ENCODE data around the gene KCNJ4.

Gene KCNJ4

GRCh38 chr22:38451864-38452263, 3.1 kb downstream of the KCNJ4 start:
- H3K4me2 ChIP-seq (ENCODE audit: low read length) = no peak overlapping the region
- no peak overlapping the region for H2AFZ ChIP-seq
- TF ChIP-seq CTCF (IDR thresholded peaks at IDR 0.05) = no peak
- no peak overlapping the region for H3K4me3 ChIP-seq (ENCODE audit: low read depth, low read length)
- no peaks in the 10 kb centered on the region for H3K79me2 ChIP-seq
- H3K4me1 ChIP-seq = no peaks in the 10 kb centered on the region
- no peaks in the 10 kb centered on the region for H3K27me3 ChIP-seq (ENCODE audit: control insufficient read depth, insufficient read depth, low read length)
- H3K27ac ChIP-seq = no peak overlapping the region
- no peaks in the 10 kb centered on the region for H3K9me3 ChIP-seq (ENCODE audit: control insufficient read depth, low read length)
- no peak overlapping the region for H3K9ac ChIP-seq
- no peaks in the 10 kb centered on the region for H3K36me3 ChIP-seq (ENCODE audit: control insufficient read depth, insufficient read depth, low read length)

GRCh38 chr22:38451404-38451803, 3.6 kb downstream of the KCNJ4 start:
- no peak overlapping the region for H3K4me3 ChIP-seq (ENCODE audit: low read depth, low read length)

GRCh38 chr22:38450234-38450797, 4.7 kb downstream of the KCNJ4 start:
- H3K4me1 ChIP-seq = no peaks in the 10 kb centered on the region
- no peaks in the 10 kb centered on the region for H3K27me3 ChIP-seq (ENCODE audit: control insufficient read depth, insufficient read depth, low read length)
- no peak for TF ChIP-seq CTCF (IDR thresholded peaks at IDR 0.05)
- no peaks in the 10 kb centered on the region for H3K36me3 ChIP-seq (ENCODE audit: control insufficient read depth, insufficient read depth, low read length)
- no peak overlapping the region for H3K4me2 ChIP-seq (ENCODE audit: low read length)
- H3K4me3 ChIP-seq (ENCODE audit: low read depth, low read length) = no peak overlapping the region
- no peak overlapping the region for H3K27ac ChIP-seq
- H3K9ac ChIP-seq = no peak overlapping the region
- H2AFZ ChIP-seq = no peak overlapping the region
- no peaks in the 10 kb centered on the region for H3K79me2 ChIP-seq
- no peaks in the 10 kb centered on the region for H3K9me3 ChIP-seq (ENCODE audit: control insufficient read depth, low read length)

More at GRCh38 chr22:38451404-38451803, 3.6 kb downstream of the KCNJ4 start:
- H2AFZ ChIP-seq = no peak overlapping the region
- no peak overlapping the region for H3K9ac ChIP-seq
- no peak for TF ChIP-seq CTCF (IDR thresholded peaks at IDR 0.05)
- H3K4me1 ChIP-seq = no peaks in the 10 kb centered on the region
- no peaks in the 10 kb centered on the region for H3K27me3 ChIP-seq (ENCODE audit: control insufficient read depth, insufficient read depth, low read length)
- H3K9me3 ChIP-seq (ENCODE audit: control insufficient read depth, low read length) = no peaks in the 10 kb centered on the region
- H3K27ac ChIP-seq = no peak overlapping the region
- no peaks in the 10 kb centered on the region for H3K36me3 ChIP-seq (ENCODE audit: control insufficient read depth, insufficient read depth, low read length)
- no peak overlapping the region for H3K4me2 ChIP-seq (ENCODE audit: low read length)
- no peaks in the 10 kb centered on the region for H3K79me2 ChIP-seq

GRCh38 chr22:38449776-38450175, 5.2 kb downstream of the KCNJ4 start:
- Histone ChIP-seq H3K4me3 (ENCODE audit: low read depth, low read length) (no peak overlapping the region), H3K79me2 (no peaks in the 10 kb centered on the region), H3K9ac (no peak overlapping the region), H3K27ac (no peak overlapping the region), H3K4me2 (ENCODE audit: low read length) (no peak overlapping the region), H2AFZ (no peak overlapping the region), H3K4me1 (no peaks in the 10 kb centered on the region), H3K36me3 (ENCODE audit: control insufficient read depth, insufficient read depth, low read length) (no peaks in the 10 kb centered on the region), H3K9me3 (ENCODE audit: control insufficient read depth, low read length) (no peaks in the 10 kb centered on the region), H3K27me3 (ENCODE audit: control insufficient read depth, insufficient read depth, low read length) (no peaks in the 10 kb centered on the region)
- TF ChIP-seq CTCF (IDR thresholded peaks at IDR 0.05) = no peak
